Measurements from ENCODE around the gene GOLGA8Q. TPM values are rescaled to one million over a fixed set of nuclear protein-coding genes. Genes with fewer than 3 reads are reported as not detected.
"Not testable (repeated sequence)": the region's sequence is repeated elsewhere in the genome, so short reads cannot be mapped to it uniquely, and the experiment has no call there.

Gene GOLGA8Q
- total RNA-seq, 4 donors from 2014 or later: 19.6 to 71.2 (median 28.8) TPM

DNA sequence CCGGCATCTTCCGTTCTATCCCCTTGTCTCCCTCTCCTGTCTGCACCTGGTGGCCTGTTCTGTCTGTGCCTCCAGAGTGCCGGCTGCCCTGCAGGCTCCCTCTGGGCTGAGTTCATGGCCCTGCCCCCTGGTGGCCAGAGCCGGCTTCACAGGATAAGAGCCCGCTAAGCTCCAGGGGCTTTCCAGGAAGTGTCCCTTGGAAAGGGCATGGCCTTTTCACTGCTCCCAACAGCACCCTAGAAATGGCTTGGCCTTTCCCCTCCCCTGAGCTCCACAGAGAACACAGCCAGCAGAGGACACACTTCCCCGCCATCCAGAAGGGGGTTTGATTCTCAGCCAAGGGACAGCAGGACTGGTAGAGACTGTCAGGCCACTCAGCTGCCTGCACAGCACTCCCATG lies 15.1 kb downstream of the GOLGA8Q start:
- TF ChIP-seq, protein P1, sequence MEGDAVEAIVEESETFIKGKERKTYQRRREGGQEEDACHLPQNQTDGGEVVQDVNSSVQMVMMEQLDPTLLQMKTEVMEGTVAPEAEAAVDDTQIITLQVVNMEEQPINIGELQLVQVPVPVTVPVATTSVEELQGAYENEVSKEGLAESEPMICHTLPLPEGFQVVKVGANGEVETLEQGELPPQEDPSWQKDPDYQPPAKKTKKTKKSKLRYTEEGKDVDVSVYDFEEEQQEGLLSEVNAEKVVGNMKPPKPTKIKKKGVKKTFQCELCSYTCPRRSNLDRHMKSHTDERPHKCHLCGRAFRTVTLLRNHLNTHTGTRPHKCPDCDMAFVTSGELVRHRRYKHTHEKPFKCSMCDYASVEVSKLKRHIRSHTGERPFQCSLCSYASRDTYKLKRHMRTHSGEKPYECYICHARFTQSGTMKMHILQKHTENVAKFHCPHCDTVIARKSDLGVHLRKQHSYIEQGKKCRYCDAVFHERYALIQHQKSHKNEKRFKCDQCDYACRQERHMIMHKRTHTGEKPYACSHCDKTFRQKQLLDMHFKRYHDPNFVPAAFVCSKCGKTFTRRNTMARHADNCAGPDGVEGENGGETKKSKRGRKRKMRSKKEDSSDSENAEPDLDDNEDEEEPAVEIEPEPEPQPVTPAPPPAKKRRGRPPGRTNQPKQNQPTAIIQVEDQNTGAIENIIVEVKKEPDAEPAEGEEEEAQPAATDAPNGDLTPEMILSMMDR (IDR thresholded peaks at IDR 0.05): peak in 3 of 6 experiments; percentile 21 to 59 (median 58)
- WGBS, 2 donors: no CpG with 5 or more reads among the region's 6 CpGs
- H3K27me3 ChIP-seq; H3K4me3 ChIP-seq (replicated peaks in 1 of 3); H3K9me3 ChIP-seq; H3K4me1 ChIP-seq; intact Hi-C loops (cut with DNase I); H3K36me3 ChIP-seq; H3K27ac ChIP-seq: not testable (repeated sequence)
- DNase-seq: peak; percentile 5 to 16

DNA sequence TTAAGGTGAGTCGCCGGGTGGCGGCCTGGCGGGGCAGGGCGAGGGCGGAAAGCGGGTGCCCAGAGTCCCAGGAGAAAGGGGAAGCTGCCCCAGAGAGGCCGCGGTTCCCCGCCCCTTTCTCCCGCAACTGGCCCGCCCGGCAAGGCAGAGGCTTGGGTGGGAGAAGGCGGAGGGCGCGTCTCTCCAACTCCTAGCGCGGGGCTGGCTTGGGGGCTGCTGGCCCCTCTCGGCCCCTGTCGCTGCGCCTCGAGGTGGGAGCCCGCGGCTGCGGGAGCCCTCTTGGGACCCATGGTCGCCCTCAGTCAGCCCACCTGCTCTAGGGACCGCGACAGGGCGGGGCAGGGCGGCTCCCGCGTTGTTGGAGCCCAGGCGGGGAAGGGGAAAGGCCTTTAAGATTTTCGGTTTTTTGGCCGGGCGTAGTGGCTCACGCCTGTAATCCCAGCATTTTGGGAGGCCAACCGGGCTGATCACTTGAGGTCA lies 21.2 kb downstream of the GOLGA8Q start:
- intact Hi-C loops (cut with DNase I); H3K27ac ChIP-seq; H3K36me3 ChIP-seq; H3K9me3 ChIP-seq; H3K4me1 ChIP-seq; DNase-seq; H3K27me3 ChIP-seq; H3K4me3 ChIP-seq (replicated peaks in 1 of 3): not testable (repeated sequence)
- no CpG with 5 or more reads among the region's 38 CpGs for WGBS, 2 donors

DNA sequence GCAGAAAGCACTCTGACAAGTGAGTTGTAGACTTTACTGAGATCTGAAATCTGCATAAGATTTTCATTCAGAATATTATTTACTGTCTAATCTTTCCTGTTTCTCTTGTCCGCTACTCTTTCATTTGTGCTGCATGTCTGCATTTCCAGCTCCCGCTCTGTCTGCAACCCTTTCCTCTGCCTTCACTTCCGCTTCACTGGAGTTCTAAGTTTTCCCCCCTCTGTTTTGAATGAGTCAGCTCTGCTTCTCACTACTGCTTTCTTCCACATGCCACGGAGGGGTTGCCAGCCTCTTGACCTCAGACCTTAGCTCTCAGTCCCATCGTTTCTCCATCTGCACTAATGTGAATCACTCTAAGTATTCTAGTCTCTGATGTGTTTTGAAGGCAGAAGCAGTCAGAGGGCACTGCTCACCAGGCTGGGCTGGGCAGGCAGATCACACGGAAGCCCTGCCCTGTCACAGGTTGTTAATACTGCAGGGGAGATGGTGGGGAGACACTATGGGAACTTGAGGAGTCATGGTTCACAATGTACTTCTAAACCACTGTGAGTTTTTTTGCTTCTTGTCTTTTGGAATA lies 27.6 kb downstream of the GOLGA8Q start:
- H3K36me3 ChIP-seq; H3K4me3 ChIP-seq (replicated peaks in 1 of 3); H3K9me3 ChIP-seq; H3K27ac ChIP-seq; intact Hi-C loops (cut with DNase I); H3K27me3 ChIP-seq; DNase-seq; H3K4me1 ChIP-seq: not testable (repeated sequence)
- no CpG with 5 or more reads among the region's 6 CpGs for WGBS, 2 donors

DNA sequence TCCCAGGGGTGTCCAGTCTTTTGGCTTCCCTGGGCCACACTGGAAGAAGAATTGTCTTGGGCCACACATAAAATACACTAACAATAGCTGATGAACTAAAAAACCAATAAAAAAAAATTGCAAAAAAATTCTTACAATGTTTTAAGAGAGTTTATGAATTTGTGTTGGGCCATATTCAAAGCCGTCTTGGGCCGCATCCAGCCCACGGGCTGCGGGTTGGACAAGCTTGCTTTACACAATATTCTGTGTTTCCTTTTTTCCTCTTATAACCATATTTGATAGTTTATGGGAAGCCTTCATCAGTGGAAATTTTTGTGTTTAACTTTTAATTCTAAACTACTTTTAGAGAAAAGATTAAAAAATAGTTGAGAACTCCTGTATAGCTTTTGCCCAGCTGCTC lies 28.9 kb downstream of the GOLGA8Q start:
- H3K27ac ChIP-seq; H3K9me3 ChIP-seq; H3K36me3 ChIP-seq; H3K4me3 ChIP-seq (replicated peaks in 1 of 3); DNase-seq; H3K27me3 ChIP-seq; intact Hi-C loops (cut with DNase I); H3K4me1 ChIP-seq: not testable (repeated sequence)
- no CpG with 5 or more reads among the region's 4 CpGs for WGBS, 2 donors

DNA sequence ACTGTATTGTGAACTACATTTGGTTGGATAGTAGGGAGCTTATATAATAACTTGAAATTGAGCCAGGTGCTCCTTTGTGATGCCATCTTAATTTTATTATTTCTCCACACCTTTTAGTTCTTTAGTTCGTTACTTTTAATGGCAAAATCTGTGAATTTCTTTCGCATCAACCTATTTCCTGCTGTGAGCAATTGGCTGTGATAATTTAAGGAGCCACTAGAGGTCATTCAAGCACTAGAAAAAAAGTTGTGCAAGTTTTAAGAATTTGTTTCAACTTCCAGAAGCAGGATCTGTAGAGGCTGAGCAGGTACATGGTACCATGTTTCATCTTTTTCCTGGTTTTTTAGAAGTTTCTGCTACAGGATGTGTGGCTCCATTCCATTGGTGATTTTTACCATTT lies 47.1 kb downstream of the GOLGA8Q start:
- H3K4me3 ChIP-seq (replicated peaks in 1 of 3); H3K9me3 ChIP-seq; H3K36me3 ChIP-seq; H3K27ac ChIP-seq; H3K27me3 ChIP-seq; DNase-seq; H3K4me1 ChIP-seq; intact Hi-C loops (cut with DNase I): not testable (repeated sequence)
- TF ChIP-seq, protein P1 (IDR thresholded peaks at IDR 0.05): peak in 3 of 6 experiments; percentile 19 to 55 (median 20)
- WGBS, 2 donors: 17 to 20% methylated on average over 2 of the region's 2 CpGs

DNA sequence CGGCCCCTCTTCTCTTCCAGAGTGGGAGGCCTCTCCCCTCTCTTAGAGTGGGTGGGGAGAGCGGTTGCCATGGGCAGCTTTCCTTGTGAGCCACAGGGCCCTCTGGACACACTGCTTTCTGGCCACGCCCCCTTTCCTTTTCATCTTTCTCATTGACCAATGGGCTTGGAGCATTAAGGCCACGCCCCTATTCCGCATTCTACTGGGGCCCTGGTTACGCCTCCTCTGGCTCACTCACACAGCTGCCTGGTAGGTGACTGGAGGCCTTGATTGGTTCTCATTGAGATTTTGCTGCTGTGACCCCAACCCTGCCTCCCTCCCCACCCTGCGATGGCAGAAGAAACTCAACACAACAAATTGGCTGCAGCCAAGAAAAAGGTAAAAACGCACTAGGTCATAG lies 51.9 kb downstream of the GOLGA8Q start, which contains the start of gene GOLGA8H:
Gene GOLGA8H, plus strand, starts transcription at position 233 of the 400 bp plus-strand sequence. Its CDS starts 98 bp downstream, at position 331.
- H3K4me3 ChIP-seq (replicated peaks in 1 of 3); H3K36me3 ChIP-seq; intact Hi-C loops (cut with DNase I); H3K27ac ChIP-seq; H3K9me3 ChIP-seq; H3K27me3 ChIP-seq; H3K4me1 ChIP-seq; DNase-seq: not testable (repeated sequence)
- 93 to 100% methylated on average over 3 to 8 of the region's 8 CpGs for WGBS, 2 donors

Small RNA genes lying within 50 kb of the gene (small RNA-seq; reads per million reads assigned to genes)
- gene RF00096 (not detected), gene RN7SL796P (not detected)

Other genes with a start within 250 kb of the GOLGA8Q start
- 10 to 100 TPM in 3 of 4 donors, 1 to 10 TPM in 1; 4.8 to 36.0 (median 23.4) TPM for gene CHRFAM7A, start 158.5 kb upstream of the GOLGA8Q start, total RNA-seq
- gene GOLGA8R, start 137.8 kb upstream of the GOLGA8Q start, total RNA-seq: 10 to 100 TPM; 11.8 to 25.0 (median 23.4) TPM
- 1 to 10 TPM in 3 of 4 donors, under 1 TPM in 1; 0.79 to 3.1 (median 2.3) TPM for gene GOLGA8H, start 52.0 kb downstream of the GOLGA8Q start, total RNA-seq

Measured in thyroid gland (tissue), 4 donors.